ENCODE results near the gene ADCY5. TPM values are rescaled to one million over a fixed set of nuclear protein-coding genes. Genes with fewer than 3 reads are reported as not detected.
A peak's percentile ranks its signal among the peaks of the same experiment; 100 is the strongest.

ADCY5 gene
- total RNA-seq, 1 donor from 2014 or later = 4.0 TPM

DNA sequence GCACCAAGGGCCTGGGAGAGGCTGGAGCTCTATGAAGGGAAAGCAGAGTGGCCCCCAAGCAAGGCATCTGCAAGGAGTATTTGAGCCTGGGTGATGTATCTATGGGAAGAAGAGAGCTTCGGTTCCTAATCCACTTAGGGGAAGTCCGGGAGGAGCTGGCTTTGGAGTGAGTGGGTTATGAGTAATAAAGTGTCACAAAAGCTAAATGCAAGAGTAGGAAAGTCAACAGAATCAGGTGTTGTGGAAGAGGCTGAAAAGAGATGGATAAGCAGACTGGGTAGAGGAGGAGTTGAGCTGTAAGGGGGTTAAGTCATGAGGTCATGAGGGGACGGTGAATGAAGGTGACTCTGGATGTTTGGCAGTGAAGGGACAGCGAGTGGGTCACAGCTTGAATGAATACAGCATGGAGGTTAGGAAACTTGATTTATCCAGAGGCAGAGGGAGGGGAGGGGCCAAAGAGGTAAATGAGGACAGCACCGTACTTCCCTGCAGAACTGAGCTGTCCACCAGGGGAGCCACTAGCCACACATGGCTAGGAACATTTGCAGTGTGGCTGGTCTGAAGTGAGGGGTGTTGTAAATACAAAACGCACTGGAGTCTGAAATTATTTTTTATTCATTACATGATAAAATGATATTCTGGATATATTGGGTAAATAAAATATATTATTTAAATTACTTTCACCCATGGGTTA lies 83.3 kb downstream of the ADCY5 start:
- intact Hi-C loops (cut with DNase I) = no loop called here
- Histone ChIP-seq H3K27me3 (no peaks in the 10 kb centered on the region), H3K36me3 (no peaks in the 10 kb centered on the region), H3K9me3 (no peaks in the 10 kb centered on the region), H3K4me1 (no peaks in the 10 kb centered on the region), H3K27ac (no peak overlapping the region), H3K4me3 (no peak overlapping the region)
- ATAC-seq (peak; percentile 31), DNase-seq (peak; percentile 9)
- TF ChIP-seq, protein P1, sequence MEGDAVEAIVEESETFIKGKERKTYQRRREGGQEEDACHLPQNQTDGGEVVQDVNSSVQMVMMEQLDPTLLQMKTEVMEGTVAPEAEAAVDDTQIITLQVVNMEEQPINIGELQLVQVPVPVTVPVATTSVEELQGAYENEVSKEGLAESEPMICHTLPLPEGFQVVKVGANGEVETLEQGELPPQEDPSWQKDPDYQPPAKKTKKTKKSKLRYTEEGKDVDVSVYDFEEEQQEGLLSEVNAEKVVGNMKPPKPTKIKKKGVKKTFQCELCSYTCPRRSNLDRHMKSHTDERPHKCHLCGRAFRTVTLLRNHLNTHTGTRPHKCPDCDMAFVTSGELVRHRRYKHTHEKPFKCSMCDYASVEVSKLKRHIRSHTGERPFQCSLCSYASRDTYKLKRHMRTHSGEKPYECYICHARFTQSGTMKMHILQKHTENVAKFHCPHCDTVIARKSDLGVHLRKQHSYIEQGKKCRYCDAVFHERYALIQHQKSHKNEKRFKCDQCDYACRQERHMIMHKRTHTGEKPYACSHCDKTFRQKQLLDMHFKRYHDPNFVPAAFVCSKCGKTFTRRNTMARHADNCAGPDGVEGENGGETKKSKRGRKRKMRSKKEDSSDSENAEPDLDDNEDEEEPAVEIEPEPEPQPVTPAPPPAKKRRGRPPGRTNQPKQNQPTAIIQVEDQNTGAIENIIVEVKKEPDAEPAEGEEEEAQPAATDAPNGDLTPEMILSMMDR (IDR thresholded peaks at IDR 0.05) = peak; percentile 28

DNA sequence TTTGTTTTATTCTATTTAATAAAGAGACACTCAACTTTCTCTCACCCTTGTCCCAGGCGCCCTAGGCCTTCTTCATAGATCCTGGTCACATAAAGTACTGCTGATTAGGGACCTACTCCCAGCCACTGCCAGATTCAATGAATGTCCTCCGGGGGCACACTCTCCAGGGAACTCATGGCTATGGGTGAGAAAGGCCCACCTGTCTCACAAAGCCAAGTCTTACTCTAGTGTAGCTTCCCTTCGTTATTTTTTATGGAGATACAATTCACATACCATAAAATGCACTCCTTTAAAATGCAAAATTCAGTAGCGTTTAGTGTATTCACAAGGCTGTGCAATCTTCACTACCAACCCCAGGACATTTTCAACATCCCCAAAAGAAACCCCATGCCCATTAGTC lies 87.8 kb downstream of the ADCY5 start:
- DNase-seq (no peak), ATAC-seq (no peak)
- Histone ChIP-seq H3K27me3 (no peaks in the 10 kb centered on the region), H3K4me1 (no peaks in the 10 kb centered on the region), H3K27ac (no peak overlapping the region), H3K4me3 (no peak overlapping the region), H3K9me3 (no peaks in the 10 kb centered on the region), H3K36me3 (no peaks in the 10 kb centered on the region)
- intact Hi-C loops (cut with DNase I) = no loop called here
- TF ChIP-seq, protein P1 (IDR thresholded peaks at IDR 0.05) = no peak

DNA sequence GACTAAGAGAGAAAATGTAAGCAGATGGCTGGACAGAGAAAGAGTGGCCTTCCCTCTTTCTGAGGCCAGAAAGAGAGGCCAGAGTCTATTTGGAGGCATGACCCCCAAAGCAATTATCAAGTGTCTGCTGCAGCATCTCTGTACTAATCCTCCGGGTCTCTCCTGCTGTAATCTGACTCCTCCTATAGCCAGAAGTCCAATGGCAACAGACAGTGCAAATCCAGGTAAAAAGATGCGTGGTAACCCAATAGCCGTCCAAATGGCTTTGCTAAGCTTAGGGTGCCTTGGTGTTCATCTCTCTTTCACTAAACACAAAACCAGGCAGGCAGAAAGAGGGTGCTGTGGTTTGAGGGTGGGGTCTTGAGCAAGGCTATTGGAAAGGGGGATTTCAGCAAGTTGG lies 91.6 kb downstream of the ADCY5 start:
- no peak for DNase-seq
- no peaks in the 10 kb centered on the region for H3K9me3 ChIP-seq
- intact Hi-C loops (cut with DNase I) = no loop called here
- TF ChIP-seq, protein P1 (IDR thresholded peaks at IDR 0.05) = no peak
- H3K27me3 ChIP-seq = no peaks in the 10 kb centered on the region
- no peaks in the 10 kb centered on the region for H3K36me3 ChIP-seq
- no peak for ATAC-seq
- H3K27ac ChIP-seq = no peak overlapping the region
- H3K4me3 ChIP-seq = no peak overlapping the region
- no peaks in the 10 kb centered on the region for H3K4me1 ChIP-seq

DNA sequence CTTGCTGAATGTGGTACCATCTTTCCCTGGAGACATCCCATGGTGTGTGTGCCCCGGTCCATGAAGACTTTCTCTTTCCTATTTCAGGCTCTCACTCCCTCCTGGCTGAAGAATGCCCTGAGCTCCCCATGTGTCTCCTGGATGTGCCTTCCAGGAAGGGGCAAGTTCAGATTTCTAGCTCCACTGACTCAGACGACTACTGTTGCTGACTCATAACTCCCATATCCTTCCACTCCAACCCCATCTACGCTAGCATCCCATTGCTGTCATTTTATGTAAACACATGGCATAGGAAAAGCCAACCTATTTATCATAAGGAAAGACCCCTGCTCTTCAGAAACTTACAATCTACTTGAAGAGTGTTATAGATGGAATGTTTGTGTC lies 95.0 kb downstream of the ADCY5 start:
- Histone ChIP-seq H3K9me3 (no peaks in the 10 kb centered on the region), H3K4me1 (no peaks in the 10 kb centered on the region), H3K27me3 (peaks cover 4% of the 10 kb centered on the region), H3K4me3 (no peak overlapping the region), H3K27ac (no peak overlapping the region), H3K36me3 (no peaks in the 10 kb centered on the region)
- TF ChIP-seq, protein P1 (IDR thresholded peaks at IDR 0.05) = no peak
- intact Hi-C loops (cut with DNase I) = no loop called here
- no peak for DNase-seq
- no peak for ATAC-seq

DNA sequence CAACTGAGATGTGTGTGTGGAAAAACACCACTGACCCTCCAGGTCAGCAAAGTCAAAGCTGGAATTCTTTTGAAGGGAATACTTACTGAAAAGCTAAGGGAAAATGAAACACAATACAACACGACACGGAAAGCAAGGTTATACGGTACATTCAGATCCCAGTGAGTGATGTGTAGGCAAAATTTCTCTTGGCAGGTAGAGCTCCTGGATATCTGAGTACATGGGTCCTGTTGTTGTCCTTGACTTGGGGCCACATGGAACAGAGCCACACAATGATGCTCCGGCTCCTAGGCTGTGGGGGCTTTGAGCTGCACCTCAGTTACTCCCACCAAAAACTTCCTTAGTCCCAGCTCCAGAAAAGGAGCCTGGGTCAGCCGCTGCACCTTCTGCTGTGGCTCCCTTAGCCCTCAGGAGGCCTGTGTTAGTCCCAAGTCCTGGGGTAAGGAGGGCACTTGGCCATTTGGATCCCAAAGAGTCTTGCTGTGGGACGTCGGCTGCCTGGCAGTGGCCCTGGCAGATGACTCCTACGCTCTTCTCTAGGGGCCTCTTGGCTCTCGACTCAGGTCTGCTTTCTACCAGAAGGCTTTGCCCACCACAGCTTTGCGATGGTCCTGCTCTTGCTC lies 95.6 kb downstream of the ADCY5 start:
- H3K27me3 ChIP-seq = peaks cover 4% of the 10 kb centered on the region
- H3K27ac ChIP-seq = no peak overlapping the region
- intact Hi-C loops (cut with DNase I) = no loop called here
- TF ChIP-seq, protein P1 (IDR thresholded peaks at IDR 0.05) = no peak
- H3K4me3 ChIP-seq = no peak overlapping the region
- no peaks in the 10 kb centered on the region for H3K4me1 ChIP-seq
- H3K9me3 ChIP-seq = no peaks in the 10 kb centered on the region
- no peak for ATAC-seq
- no peaks in the 10 kb centered on the region for H3K36me3 ChIP-seq
- no peak for DNase-seq
